ENCODE measurements around the gene SPACDR.

Gene SPACDR

GRCh38 chr7:100434297-100435144, 29.5 kb downstream of the SPACDR start:
- no peak for DNase-seq (ENCODE audit: low read depth)

GRCh38 chr7:100433592-100434296, 30.3 kb downstream of the SPACDR start:
- DNase-seq (ENCODE audit: low read depth) = no peak

GRCh38 chr7:100433276-100433591, 30.8 kb downstream of the SPACDR start:
- no peak for DNase-seq (ENCODE audit: low read depth)

GRCh38 chr7:100432621-100433275, 31.3 kb downstream of the SPACDR start:
- no peak for DNase-seq (ENCODE audit: low read depth)

- no peak for DNase-seq (ENCODE audit: low read depth)
These were observed 32.0 kb downstream of the SPACDR start for GRCh38 chr7:100432053-100432452.

- no peak for DNase-seq (ENCODE audit: low read depth)
These were observed 32.7 kb downstream of the SPACDR start for GRCh38 chr7:100431286-100431735.

GRCh38 chr7:100430493-100431285, 33.4 kb downstream of the SPACDR start:
- DNase-seq (ENCODE audit: low read depth) = peak; percentile 27

- peak; percentile 95 for DNase-seq (ENCODE audit: low read depth)
These were observed 34.2 kb downstream of the SPACDR start, which contains the start of gene MEPCE for GRCh38 chr7:100429637-100430492. TSS of gene MEPCE (plus strand) at chr7:100429831. CDS start at chr7:100430019, 188 bp downstream.

GRCh38 chr7:100428967-100429636, 35.0 kb downstream of the SPACDR start:
- DNase-seq (ENCODE audit: low read depth) = peak; percentile 100

- peak; percentile 97 for DNase-seq (ENCODE audit: low read depth)
These were observed 35.7 kb downstream of the SPACDR start, which contains the start of gene ZCWPW1 for GRCh38 chr7:100428199-100428966. TSS of gene ZCWPW1 (minus strand) at chr7:100428703. CDS start at chr7:100420649, 8,054 bp downstream.

- no peak for DNase-seq (ENCODE audit: low read depth)
These were observed 36.3 kb downstream of the SPACDR start for GRCh38 chr7:100427762-100428198.

- no peak for DNase-seq (ENCODE audit: low read depth)
These were observed 37.5 kb downstream of the SPACDR start for GRCh38 chr7:100426516-100426915.

- DNase-seq (ENCODE audit: low read depth) = no peak
These were observed 38.7 kb downstream of the SPACDR start for GRCh38 chr7:100425347-100425746.

GRCh38 chr7:100423315-100423714, 40.7 kb downstream of the SPACDR start:
- DNase-seq (ENCODE audit: low read depth) = no peak

GRCh38 chr7:100419660-100420226, 44.3 kb downstream of the SPACDR start:
- no peak for DNase-seq (ENCODE audit: low read depth)

- DNase-seq (ENCODE audit: low read depth) = no peak
These were observed 45.0 kb downstream of the SPACDR start for GRCh38 chr7:100418930-100419659.

- no peak for DNase-seq (ENCODE audit: low read depth)
These were observed 48.6 kb downstream of the SPACDR start for GRCh38 chr7:100415448-100415847.

- no peak for DNase-seq (ENCODE audit: low read depth)
These were observed 50.2 kb downstream of the SPACDR start for GRCh38 chr7:100413889-100414288.

All from iris pigment epithelial cell (primary cell).